Effector CD4-positive, alpha-beta T cell (primary cell): ENCODE measurements around the gene NKTR.

ENCODE experiments used
- DNase-seq: peaks from one replicate; pipeline ENCODE4 v3.0.0-alpha.2; 2020

NKTR gene

GRCh38 chr3:42683875-42684598 lies 83.6 kb downstream of the NKTR start:
- no peak for DNase-seq

- no peak for DNase-seq
Measured at GRCh38 chr3:42684632-42685362, 84.3 kb downstream of the NKTR start.

- DNase-seq, result no peak
Measured at GRCh38 chr3:42685363-42685881, 84.9 kb downstream of the NKTR start, which contains the start of gene KLHL40. KLHL40 (plus strand) TSS chr3:42685537; CDS start chr3:42685619, 82 bp downstream.

GRCh38 chr3:42685891-42686820 lies 85.7 kb downstream of the NKTR start:
- no peak for DNase-seq

- no peak for DNase-seq
Measured at GRCh38 chr3:42686832-42687650, 86.6 kb downstream of the NKTR start.

- no peak for DNase-seq
Measured at GRCh38 chr3:42688016-42688415, 87.5 kb downstream of the NKTR start.

- no peak for DNase-seq
Measured at GRCh38 chr3:42688487-42689420, 88.3 kb downstream of the NKTR start.

GRCh38 chr3:42689421-42690014 lies 89.0 kb downstream of the NKTR start:
- DNase-seq, result no peak

- DNase-seq, result no peak
Measured at GRCh38 chr3:42690191-42690590, 89.7 kb downstream of the NKTR start.

GRCh38 chr3:42690766-42691680 lies 90.5 kb downstream of the NKTR start:
- no peak for DNase-seq

- DNase-seq, result no peak
Measured at GRCh38 chr3:42691816-42692666, 91.6 kb downstream of the NKTR start.

GRCh38 chr3:42692667-42693529 lies 92.4 kb downstream of the NKTR start:
- DNase-seq, result no peak

GRCh38 chr3:42693530-42693930 lies 93.0 kb downstream of the NKTR start:
- no peak for DNase-seq

- DNase-seq, result no peak
Measured at GRCh38 chr3:42694366-42694765, 93.9 kb downstream of the NKTR start.

- DNase-seq, result no peak
Measured at GRCh38 chr3:42696356-42697288, 96.1 kb downstream of the NKTR start.
